ENCODE measurements around the gene ZSCAN31. TPM values are rescaled to one million over a fixed set of nuclear protein-coding genes. Genes with fewer than 3 reads are reported as not detected.
"Not testable (repeated sequence)": the region's sequence is repeated elsewhere in the genome, so short reads cannot be mapped to it uniquely, and the experiment has no call there.

The ZSCAN31 gene
- total RNA-seq, 1 donor from 2014 or later = 5.8 TPM

DNA sequence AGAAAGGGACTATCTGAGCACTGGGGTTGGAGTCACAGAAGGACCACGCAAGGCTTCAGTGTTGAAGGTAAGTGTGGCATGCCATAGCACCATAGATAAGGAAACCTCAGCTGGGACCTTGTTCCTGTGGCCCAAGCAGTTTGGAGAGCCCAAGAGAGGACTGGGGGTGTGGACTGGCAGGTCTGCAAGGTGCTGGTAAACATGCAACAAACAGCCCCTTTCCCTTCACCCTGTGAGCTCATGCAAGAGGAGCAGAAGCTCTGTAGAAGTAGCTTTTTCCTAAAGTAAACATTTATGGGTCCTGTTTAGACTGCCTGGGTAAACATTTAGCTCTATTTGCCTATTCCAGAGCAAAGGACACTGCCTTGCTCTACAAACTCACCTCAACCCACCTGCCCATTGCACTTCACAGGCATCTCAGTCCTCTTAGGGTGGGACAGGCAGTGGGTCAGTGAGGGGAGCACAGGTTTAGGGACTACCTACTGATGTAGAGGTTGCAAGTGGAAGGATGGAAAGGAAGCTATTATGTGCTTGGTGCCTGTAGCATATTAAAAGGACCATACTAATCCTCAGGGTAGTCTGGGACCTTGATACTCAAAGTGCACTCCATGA lies 12.0 kb downstream of the ZSCAN31 start:
- Mint-ChIP-seq H3K27me3 (ENCODE audit: low read depth) (no peaks in the 10 kb centered on the region), H3K4me3 (no peak overlapping the region), H3K36me3 (peaks cover 49% of the 10 kb centered on the region), H3K9me3 (peaks cover 53% of the 10 kb centered on the region), H3K27ac (no peak overlapping the region), H3K4me1 (no peaks in the 10 kb centered on the region)
- TF ChIP-seq, protein P1, sequence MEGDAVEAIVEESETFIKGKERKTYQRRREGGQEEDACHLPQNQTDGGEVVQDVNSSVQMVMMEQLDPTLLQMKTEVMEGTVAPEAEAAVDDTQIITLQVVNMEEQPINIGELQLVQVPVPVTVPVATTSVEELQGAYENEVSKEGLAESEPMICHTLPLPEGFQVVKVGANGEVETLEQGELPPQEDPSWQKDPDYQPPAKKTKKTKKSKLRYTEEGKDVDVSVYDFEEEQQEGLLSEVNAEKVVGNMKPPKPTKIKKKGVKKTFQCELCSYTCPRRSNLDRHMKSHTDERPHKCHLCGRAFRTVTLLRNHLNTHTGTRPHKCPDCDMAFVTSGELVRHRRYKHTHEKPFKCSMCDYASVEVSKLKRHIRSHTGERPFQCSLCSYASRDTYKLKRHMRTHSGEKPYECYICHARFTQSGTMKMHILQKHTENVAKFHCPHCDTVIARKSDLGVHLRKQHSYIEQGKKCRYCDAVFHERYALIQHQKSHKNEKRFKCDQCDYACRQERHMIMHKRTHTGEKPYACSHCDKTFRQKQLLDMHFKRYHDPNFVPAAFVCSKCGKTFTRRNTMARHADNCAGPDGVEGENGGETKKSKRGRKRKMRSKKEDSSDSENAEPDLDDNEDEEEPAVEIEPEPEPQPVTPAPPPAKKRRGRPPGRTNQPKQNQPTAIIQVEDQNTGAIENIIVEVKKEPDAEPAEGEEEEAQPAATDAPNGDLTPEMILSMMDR (IDR thresholded peaks at IDR 0.05; ENCODE audit: unreplicated experiment) = no peak
- no peak for DNase-seq (ENCODE audit: low spot score in 2 of 2, unreplicated experiment in 2 of 2)

DNA sequence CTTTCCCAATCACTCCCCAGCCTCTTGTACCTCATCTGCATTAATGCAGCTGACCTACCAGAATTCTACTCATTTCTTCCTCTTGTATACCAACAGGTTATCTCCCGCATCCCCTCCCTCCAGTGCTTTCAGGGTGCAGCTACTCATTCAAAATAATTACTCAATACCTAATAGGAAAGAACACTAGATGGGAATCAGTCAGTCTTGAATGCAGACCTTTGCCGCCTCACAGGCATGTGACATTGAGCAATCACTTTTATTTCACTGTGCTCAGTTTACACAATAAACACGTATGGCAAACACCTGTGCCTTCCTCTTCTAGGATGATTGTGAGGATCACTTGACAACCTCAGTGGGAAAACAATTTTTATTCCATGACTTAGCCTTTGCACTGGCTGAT lies 13.3 kb downstream of the ZSCAN31 start:
- no peak for DNase-seq (ENCODE audit: low spot score in 2 of 2, unreplicated experiment in 2 of 2)
- Mint-ChIP-seq H3K27ac (no peak overlapping the region), H3K36me3 (peaks cover 41% of the 10 kb centered on the region), H3K4me1 (no peaks in the 10 kb centered on the region), H3K27me3 (ENCODE audit: low read depth) (no peaks in the 10 kb centered on the region), H3K9me3 (peaks cover 46% of the 10 kb centered on the region), H3K4me3 (no peak overlapping the region)
- TF ChIP-seq, protein P1 (IDR thresholded peaks at IDR 0.05; ENCODE audit: unreplicated experiment) = no peak

DNA sequence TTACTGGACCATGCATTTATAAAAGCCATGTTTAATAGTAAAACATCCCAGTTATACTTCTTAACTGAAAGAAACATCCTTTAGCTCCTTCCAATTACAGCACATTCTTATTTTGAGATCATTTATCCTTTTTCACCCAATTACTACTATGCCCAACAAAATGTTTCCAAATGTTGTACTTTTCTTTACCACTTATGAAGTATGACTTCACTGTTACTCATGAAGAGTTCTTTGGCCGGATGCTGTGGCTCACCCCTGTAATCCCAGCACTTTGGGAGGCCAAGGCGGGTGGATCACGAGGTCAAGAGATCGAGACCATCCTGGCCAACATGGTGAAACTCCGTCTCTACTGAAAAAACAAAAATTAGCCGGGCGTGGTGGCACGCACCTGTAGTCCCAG lies 18.1 kb downstream of the ZSCAN31 start:
- not testable (repeated sequence) for H3K4me3 Mint-ChIP-seq; H3K4me1 Mint-ChIP-seq; H3K36me3 Mint-ChIP-seq; H3K27ac Mint-ChIP-seq; DNase-seq (ENCODE audit: low spot score in 2 of 2, unreplicated experiment in 2 of 2); H3K27me3 Mint-ChIP-seq (ENCODE audit: low read depth)
- H3K9me3 Mint-ChIP-seq = peaks cover 13% of the 10 kb centered on the region

DNA sequence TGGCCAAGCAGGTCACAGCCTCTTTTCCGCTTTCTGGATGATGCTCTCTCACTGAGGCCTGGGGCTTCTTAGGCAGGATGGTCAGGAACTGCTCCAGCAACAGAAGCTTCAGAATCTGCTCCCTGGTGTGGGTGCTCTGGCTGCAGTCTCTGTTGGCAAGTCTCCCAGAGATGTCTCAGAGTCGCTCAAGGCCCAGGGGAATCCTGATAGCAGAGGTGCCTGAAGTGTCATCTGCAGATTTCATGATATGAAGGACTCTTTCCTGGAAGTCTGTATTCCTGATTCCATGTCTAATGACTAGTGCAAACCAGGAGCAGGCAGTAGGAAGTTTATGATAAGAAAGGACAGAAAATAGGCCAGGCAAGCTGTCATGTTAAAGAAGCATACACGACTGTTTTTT lies 20.3 kb downstream of the ZSCAN31 start:
- peaks cover 11% of the 10 kb centered on the region for H3K36me3 Mint-ChIP-seq
- no peaks in the 10 kb centered on the region for H3K27me3 Mint-ChIP-seq (ENCODE audit: low read depth)
- H3K27ac Mint-ChIP-seq = no peak overlapping the region
- TF ChIP-seq, protein P1 (IDR thresholded peaks at IDR 0.05; ENCODE audit: unreplicated experiment) = no peak
- no peaks in the 10 kb centered on the region for H3K4me1 Mint-ChIP-seq
- no peak overlapping the region for H3K4me3 Mint-ChIP-seq
- H3K9me3 Mint-ChIP-seq = peaks cover 13% of the 10 kb centered on the region
- no peak for DNase-seq (ENCODE audit: low spot score in 2 of 2, unreplicated experiment in 2 of 2)

DNA sequence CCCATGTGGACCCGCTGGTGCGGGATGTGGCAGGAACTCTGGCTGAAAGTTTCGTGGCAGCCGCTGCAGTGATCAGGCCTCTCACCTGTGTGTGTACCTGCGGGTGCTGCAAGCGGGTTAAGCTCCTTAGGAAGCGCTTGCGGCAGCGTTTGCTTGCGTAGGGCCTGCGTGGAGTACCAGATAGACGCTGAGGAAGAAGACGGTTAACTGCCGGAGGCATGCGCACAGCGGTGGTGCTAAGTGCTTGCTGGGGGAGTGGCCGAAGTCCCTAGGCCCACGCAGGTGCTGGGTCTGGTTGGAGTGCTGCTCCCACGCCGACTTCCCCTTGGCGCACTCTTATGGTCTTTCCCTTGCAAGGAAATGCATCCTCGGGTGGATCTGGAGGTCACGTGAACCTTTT lies 23.0 kb downstream of the ZSCAN31 start:
- H3K4me1 Mint-ChIP-seq = no peaks in the 10 kb centered on the region
- no peak overlapping the region for H3K4me3 Mint-ChIP-seq
- TF ChIP-seq, protein P1 (IDR thresholded peaks at IDR 0.05; ENCODE audit: unreplicated experiment) = no peak
- peaks cover 19% of the 10 kb centered on the region for H3K36me3 Mint-ChIP-seq
- no peak for DNase-seq (ENCODE audit: low spot score in 2 of 2, unreplicated experiment in 2 of 2)
- H3K27ac Mint-ChIP-seq = no peak overlapping the region
- H3K9me3 Mint-ChIP-seq = peaks cover 38% of the 10 kb centered on the region
- H3K27me3 Mint-ChIP-seq (ENCODE audit: low read depth) = no peaks in the 10 kb centered on the region

DNA sequence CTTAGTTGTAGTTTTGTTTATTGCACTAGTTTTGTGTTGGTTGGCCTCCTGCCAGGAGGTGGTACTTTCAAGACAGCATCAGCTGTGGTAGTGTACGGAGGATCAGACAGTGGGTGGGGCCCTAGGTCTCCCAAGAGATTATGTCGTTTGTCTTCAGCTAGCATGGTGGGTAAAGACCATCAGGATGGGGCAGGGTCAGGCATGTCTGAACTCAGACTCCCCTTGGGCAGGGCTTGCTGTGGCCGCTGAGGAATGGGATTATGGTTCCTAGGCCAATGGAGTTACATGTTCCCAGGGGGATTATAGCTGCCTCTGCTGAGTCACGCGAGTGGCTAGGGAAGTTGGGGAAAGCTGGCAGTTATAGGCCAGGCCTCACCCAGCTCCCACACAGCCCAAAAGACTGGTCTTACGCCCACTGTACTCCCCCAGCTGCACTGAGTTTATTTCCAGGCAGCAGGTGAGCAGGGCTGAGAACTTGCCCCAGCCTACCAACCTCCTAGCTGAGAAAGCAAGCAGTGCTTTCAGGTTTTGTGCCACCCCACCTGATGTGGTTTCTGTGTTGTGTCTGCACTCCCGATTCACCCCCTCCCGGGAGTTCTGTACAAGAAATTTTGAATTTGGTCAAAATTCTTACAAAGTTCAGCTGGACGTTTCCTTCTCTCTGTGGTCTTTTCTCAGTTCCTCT lies 24.7 kb downstream of the ZSCAN31 start:
- TF ChIP-seq, protein P1 (IDR thresholded peaks at IDR 0.05; ENCODE audit: unreplicated experiment) = no peak
- no peak overlapping the region for H3K27ac Mint-ChIP-seq
- no peaks in the 10 kb centered on the region for H3K27me3 Mint-ChIP-seq (ENCODE audit: low read depth)
- H3K4me3 Mint-ChIP-seq = no peak overlapping the region
- H3K9me3 Mint-ChIP-seq = peaks cover 55% of the 10 kb centered on the region
- H3K4me1 Mint-ChIP-seq = no peaks in the 10 kb centered on the region
- H3K36me3 Mint-ChIP-seq = peaks cover 28% of the 10 kb centered on the region
- DNase-seq (ENCODE audit: low spot score in 2 of 2, unreplicated experiment in 2 of 2) = no peak

DNA sequence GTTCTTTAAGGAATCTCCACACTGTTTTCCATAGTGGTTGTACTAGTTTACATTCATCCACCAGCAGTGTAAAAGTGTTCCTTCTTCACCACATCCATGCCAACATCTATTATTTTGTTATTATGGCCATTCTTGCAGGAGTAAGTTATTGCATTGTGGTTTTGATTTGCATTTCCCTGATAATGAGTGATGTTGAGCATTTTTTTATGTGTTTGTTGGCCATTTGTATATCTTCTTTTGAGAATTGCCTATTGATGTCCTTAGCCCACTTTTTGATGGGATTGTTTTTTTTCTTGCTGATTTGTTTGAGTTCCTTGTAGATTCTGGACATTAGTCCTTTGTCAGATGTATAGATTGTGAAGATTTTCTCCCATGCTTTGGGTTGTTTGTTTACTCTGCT lies 29.6 kb downstream of the ZSCAN31 start:
- not testable (repeated sequence) for H3K4me1 Mint-ChIP-seq; H3K27ac Mint-ChIP-seq; H3K4me3 Mint-ChIP-seq; H3K27me3 Mint-ChIP-seq (ENCODE audit: low read depth); DNase-seq (ENCODE audit: low spot score in 2 of 2, unreplicated experiment in 2 of 2)
- Mint-ChIP-seq H3K36me3 (peaks cover 25% of the 10 kb centered on the region), H3K9me3 (peaks cover 51% of the 10 kb centered on the region)
